ENCODE measurements around the gene SLC35B2. TPM values are rescaled to one million over a fixed set of nuclear protein-coding genes. Genes with fewer than 3 reads are reported as not detected.
A peak's percentile ranks its signal among the peaks of the same experiment; 100 is the strongest.

Gene SLC35B2
- total and polyA plus RNA-seq, 9 of the 15 experiments (the other 6 are each of a cell fraction or from before 2014, with no cell fraction given) = 14.5 to 59.1 (median 47.1) TPM

DNA sequence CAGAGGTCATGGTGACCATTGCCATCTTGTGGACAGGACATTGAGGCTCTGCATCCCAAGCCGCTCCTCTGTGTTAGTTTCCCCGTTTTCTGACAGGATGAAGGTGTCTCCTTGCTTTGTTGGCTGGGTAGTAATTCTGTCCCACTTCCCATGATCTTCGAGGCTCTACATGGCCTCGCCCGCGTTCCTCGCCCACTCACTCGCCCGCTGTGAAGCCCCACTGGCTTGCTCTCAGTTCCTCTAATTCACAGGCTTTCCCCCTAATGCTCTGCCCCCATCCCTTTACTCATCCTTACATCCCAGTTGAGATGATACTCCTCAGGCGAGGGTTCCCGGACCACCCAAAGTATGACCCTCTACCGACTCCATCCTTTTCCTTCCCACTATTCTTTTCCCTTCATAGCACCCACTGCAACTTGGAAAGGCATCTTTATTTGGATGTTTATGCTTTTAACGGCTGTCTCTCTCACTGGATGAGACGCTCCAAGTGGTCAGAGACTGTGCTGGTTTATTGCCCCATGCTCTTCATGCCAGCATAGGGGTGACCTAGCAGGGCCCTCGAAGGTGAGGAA, 511 bp upstream of the SLC35B2 start (continued):
- TF ChIP-seq, protein P1, sequence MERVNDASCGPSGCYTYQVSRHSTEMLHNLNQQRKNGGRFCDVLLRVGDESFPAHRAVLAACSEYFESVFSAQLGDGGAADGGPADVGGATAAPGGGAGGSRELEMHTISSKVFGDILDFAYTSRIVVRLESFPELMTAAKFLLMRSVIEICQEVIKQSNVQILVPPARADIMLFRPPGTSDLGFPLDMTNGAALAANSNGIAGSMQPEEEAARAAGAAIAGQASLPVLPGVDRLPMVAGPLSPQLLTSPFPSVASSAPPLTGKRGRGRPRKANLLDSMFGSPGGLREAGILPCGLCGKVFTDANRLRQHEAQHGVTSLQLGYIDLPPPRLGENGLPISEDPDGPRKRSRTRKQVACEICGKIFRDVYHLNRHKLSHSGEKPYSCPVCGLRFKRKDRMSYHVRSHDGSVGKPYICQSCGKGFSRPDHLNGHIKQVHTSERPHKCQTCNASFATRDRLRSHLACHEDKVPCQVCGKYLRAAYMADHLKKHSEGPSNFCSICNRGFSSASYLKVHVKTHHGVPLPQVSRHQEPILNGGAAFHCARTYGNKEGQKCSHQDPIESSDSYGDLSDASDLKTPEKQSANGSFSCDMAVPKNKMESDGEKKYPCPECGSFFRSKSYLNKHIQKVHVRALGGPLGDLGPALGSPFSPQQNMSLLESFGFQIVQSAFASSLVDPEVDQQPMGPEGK (CRISPR knock-in tag; IDR thresholded peaks at IDR 0.05; ENCODE audit: borderline replicate concordance) = no peak
- no peak for TF ChIP-seq ZNF174 (CRISPR knock-in tag; IDR thresholded peaks at IDR 0.05)
- TF ChIP-seq, protein P2, sequence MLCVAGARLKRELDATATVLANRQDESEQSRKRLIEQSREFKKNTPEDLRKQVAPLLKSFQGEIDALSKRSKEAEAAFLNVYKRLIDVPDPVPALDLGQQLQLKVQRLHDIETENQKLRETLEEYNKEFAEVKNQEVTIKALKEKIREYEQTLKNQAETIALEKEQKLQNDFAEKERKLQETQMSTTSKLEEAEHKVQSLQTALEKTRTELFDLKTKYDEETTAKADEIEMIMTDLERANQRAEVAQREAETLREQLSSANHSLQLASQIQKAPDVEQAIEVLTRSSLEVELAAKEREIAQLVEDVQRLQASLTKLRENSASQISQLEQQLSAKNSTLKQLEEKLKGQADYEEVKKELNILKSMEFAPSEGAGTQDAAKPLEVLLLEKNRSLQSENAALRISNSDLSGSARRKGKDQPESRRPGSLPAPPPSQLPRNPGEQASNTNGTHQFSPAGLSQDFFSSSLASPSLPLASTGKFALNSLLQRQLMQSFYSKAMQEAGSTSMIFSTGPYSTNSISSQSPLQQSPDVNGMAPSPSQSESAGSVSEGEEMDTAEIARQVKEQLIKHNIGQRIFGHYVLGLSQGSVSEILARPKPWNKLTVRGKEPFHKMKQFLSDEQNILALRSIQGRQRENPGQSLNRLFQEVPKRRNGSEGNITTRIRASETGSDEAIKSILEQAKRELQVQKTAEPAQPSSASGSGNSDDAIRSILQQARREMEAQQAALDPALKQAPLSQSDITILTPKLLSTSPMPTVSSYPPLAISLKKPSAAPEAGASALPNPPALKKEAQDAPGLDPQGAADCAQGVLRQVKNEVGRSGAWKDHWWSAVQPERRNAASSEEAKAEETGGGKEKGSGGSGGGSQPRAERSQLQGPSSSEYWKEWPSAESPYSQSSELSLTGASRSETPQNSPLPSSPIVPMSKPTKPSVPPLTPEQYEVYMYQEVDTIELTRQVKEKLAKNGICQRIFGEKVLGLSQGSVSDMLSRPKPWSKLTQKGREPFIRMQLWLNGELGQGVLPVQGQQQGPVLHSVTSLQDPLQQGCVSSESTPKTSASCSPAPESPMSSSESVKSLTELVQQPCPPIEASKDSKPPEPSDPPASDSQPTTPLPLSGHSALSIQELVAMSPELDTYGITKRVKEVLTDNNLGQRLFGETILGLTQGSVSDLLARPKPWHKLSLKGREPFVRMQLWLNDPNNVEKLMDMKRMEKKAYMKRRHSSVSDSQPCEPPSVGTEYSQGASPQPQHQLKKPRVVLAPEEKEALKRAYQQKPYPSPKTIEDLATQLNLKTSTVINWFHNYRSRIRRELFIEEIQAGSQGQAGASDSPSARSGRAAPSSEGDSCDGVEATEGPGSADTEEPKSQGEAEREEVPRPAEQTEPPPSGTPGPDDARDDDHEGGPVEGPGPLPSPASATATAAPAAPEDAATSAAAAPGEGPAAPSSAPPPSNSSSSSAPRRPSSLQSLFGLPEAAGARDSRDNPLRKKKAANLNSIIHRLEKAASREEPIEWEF (CRISPR knock-in tag; IDR thresholded peaks at IDR 0.05) = no peak
- 0 out of 4 replicates have a peak, but pooled peaks of 1 of the 2 experiments have one; percentile 0 for TF ChIP-seq TBL1XR1 (IDR thresholded peaks at IDR 0.05; ENCODE audit: low read length in 2 of 2)
- no peak for TF ChIP-seq POLR3G (IDR thresholded peaks at IDR 0.05; ENCODE audit: extremely low read depth, insufficient read length, insufficient replicate concordance)
- TF ChIP-seq BRD9 (IDR thresholded peaks at IDR 0.05; ENCODE audit: low read depth, partially characterized antibody) = peak; percentile 42
- TF ChIP-seq ZNF830 (CRISPR knock-in tag; IDR thresholded peaks at IDR 0.05) = peak; percentile 71; the same call in 1 of the 2 replicates
- peak; percentile 27; the same call in 1 of the 2 replicates for TF ChIP-seq MAFF (IDR thresholded peaks at IDR 0.05; ENCODE audit: low read length)
- no peak; the same call in 1 of the 2 replicates for TF ChIP-seq CBFB (CRISPR knock-in tag; IDR thresholded peaks at IDR 0.05)
- peak; percentile 2; the same call in 1 of the 2 replicates for TF ChIP-seq ESRRA (IDR thresholded peaks at IDR 0.05; ENCODE audit: borderline replicate concordance, low read depth)
- TF ChIP-seq, protein P3, sequence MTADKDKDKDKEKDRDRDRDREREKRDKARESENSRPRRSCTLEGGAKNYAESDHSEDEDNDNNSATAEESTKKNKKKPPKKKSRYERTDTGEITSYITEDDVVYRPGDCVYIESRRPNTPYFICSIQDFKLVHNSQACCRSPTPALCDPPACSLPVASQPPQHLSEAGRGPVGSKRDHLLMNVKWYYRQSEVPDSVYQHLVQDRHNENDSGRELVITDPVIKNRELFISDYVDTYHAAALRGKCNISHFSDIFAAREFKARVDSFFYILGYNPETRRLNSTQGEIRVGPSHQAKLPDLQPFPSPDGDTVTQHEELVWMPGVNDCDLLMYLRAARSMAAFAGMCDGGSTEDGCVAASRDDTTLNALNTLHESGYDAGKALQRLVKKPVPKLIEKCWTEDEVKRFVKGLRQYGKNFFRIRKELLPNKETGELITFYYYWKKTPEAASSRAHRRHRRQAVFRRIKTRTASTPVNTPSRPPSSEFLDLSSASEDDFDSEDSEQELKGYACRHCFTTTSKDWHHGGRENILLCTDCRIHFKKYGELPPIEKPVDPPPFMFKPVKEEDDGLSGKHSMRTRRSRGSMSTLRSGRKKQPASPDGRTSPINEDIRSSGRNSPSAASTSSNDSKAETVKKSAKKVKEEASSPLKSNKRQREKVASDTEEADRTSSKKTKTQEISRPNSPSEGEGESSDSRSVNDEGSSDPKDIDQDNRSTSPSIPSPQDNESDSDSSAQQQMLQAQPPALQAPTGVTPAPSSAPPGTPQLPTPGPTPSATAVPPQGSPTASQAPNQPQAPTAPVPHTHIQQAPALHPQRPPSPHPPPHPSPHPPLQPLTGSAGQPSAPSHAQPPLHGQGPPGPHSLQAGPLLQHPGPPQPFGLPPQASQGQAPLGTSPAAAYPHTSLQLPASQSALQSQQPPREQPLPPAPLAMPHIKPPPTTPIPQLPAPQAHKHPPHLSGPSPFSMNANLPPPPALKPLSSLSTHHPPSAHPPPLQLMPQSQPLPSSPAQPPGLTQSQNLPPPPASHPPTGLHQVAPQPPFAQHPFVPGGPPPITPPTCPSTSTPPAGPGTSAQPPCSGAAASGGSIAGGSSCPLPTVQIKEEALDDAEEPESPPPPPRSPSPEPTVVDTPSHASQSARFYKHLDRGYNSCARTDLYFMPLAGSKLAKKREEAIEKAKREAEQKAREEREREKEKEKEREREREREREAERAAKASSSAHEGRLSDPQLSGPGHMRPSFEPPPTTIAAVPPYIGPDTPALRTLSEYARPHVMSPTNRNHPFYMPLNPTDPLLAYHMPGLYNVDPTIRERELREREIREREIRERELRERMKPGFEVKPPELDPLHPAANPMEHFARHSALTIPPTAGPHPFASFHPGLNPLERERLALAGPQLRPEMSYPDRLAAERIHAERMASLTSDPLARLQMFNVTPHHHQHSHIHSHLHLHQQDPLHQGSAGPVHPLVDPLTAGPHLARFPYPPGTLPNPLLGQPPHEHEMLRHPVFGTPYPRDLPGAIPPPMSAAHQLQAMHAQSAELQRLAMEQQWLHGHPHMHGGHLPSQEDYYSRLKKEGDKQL (CRISPR knock-in tag; IDR thresholded peaks at IDR 0.05; ENCODE audit: borderline replicate concordance) = no peak
- TF ChIP-seq DNMT1 (IDR thresholded peaks at IDR 0.05) = no peak
- TF ChIP-seq CREM (IDR thresholded peaks at IDR 0.05; ENCODE audit: low read depth) = no peak
- no peak for TF ChIP-seq CCNT2 (IDR thresholded peaks at IDR 0.05; ENCODE audit: borderline replicate concordance, extremely low read depth, insufficient read length, low read depth, low read length)
- TF ChIP-seq DIDO1 (tag; IDR thresholded peaks at IDR 0.05; ENCODE audit: low read depth) = peak; percentile 61; the same call in 1 of the 2 replicates

Data from K562 (cell line).